B cell (primary cell): ENCODE measurements around the gene PRDM5.

ENCODE experiments used
- EZH2 ChIP-seq: IDR thresholded peaks from 2 replicates; pipeline ENCODE4 v1.6.1; 2012; ENCODE audit warnings: borderline replicate concordance, low read depth, mild to moderate bottlenecking, moderate library complexity, low read length; ENCODE audit not compliant: insufficient read depth, poor library complexity, severe bottlenecking
- TF ChIP-seq, protein P1 (sequence below): fragments of 200-600 bp; IDR thresholded peaks from one replicate; pipeline ENCODE4 v1.8.0; 2022; ENCODE audit warnings: antibody characterized with exemption, mild to moderate bottlenecking

DNA sequence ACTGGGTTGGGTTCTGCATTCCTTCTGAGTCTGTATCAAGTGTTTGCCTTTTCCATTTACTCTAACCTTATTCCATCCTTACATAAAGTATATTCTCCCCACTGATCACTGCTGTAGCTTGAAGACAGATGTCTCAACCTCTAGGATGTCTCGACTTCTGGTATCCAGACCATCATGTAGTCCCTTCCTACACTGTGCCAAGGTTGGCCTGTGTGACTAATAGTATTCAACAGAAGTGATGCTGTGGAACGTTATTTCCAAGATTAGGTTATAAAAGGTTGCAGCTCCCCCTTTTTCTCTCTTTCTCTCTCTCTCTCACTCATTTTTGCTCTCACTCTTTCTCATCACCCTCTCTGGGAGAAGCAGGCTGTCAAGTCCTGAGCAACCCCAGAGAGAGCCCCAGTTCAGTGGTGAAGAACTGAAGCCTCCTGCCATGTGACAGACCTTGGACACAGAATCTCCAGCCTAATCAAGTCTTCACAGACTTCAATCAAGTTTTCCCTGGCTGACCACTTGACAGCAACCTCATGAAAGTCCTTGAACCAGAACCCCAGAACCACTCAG lies 75.4 kb downstream of the PRDM5 start:
- TF ChIP-seq, protein P1, sequence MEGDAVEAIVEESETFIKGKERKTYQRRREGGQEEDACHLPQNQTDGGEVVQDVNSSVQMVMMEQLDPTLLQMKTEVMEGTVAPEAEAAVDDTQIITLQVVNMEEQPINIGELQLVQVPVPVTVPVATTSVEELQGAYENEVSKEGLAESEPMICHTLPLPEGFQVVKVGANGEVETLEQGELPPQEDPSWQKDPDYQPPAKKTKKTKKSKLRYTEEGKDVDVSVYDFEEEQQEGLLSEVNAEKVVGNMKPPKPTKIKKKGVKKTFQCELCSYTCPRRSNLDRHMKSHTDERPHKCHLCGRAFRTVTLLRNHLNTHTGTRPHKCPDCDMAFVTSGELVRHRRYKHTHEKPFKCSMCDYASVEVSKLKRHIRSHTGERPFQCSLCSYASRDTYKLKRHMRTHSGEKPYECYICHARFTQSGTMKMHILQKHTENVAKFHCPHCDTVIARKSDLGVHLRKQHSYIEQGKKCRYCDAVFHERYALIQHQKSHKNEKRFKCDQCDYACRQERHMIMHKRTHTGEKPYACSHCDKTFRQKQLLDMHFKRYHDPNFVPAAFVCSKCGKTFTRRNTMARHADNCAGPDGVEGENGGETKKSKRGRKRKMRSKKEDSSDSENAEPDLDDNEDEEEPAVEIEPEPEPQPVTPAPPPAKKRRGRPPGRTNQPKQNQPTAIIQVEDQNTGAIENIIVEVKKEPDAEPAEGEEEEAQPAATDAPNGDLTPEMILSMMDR: no peak
- no peak for TF ChIP-seq EZH2
